ENCODE results near the gene SLC13A4.

Gene SLC13A4

DNA sequence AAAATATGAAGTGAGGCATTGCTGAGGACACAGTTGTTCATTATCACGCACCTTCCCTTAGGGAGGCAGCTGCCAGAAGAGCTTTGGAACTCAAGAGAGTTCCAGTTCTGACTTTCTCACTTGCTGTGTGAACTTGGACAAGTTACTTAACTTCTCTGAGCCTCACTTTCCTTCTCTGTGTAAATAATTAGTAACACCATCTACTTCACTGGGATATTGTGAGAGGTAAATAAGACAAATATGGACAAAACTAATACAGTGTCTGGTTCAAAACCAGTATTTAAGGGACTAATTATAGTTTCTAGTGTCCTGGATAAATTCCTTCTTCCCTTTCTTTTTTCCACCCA, 6.3 kb upstream of the SLC13A4 start:
- TF ChIP-seq FOXP2 (optimal IDR thresholded peaks at IDR 0.05; ENCODE audit: borderline replicate concordance, extremely low read depth, extremely low read length, insufficient read depth): no peak
- TF ChIP-seq POLR2AphosphoS5 (IDR thresholded peaks at IDR 0.05; ENCODE audit: low read depth, low read length): no peak
- TF ChIP-seq REST (IDR thresholded peaks at IDR 0.05; ENCODE audit: insufficient read depth in 1 of 2, low read depth in 2 of 2, low read length in 2 of 2): no peak
- TF ChIP-seq SIN3A (IDR thresholded peaks at IDR 0.05; ENCODE audit: borderline replicate concordance, insufficient read depth, low read length): no peak
- TF ChIP-seq TAF1 (IDR thresholded peaks at IDR 0.05; ENCODE audit: borderline replicate concordance, insufficient read depth, low read length): no peak

- TF ChIP-seq FOXP2 (optimal IDR thresholded peaks at IDR 0.05; ENCODE audit: borderline replicate concordance, extremely low read depth, extremely low read length, insufficient read depth) (no peak), TAF1 (IDR thresholded peaks at IDR 0.05; ENCODE audit: borderline replicate concordance, insufficient read depth, low read length) (no peak), REST (IDR thresholded peaks at IDR 0.05; ENCODE audit: insufficient read depth in 1 of 2, low read depth in 2 of 2, low read length in 2 of 2) (no peak), POLR2AphosphoS5 (IDR thresholded peaks at IDR 0.05; ENCODE audit: low read depth, low read length) (no peak)
Measured at GRCh38 chr7:135733603-135734342, 5.8 kb upstream of the SLC13A4 start.

DNA sequence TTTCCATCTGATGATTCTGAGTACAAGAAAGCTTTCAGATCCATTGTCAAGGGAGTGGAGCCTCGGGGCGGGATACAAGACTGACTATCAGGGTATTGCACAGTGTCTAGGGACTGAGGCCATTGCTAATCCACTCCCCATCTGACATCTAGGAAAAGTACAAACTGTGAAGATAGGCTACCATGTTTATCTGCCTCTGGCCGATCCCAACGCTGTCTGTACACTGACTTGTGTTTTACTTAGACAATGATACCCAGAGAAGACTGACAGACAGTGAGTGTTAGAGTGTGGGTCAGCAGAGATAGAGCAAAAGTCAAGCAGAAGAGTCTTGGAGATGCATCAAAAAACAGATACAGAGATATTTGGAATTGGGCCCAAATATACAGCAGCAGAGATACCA, 3.1 kb upstream of the SLC13A4 start:
- TF ChIP-seq POLR2AphosphoS5 (IDR thresholded peaks at IDR 0.05; ENCODE audit: low read depth, low read length) (no peak), FOXP2 (optimal IDR thresholded peaks at IDR 0.05; ENCODE audit: borderline replicate concordance, extremely low read depth, extremely low read length, insufficient read depth) (no peak), SIN3A (IDR thresholded peaks at IDR 0.05; ENCODE audit: borderline replicate concordance, insufficient read depth, low read length) (no peak), TAF1 (IDR thresholded peaks at IDR 0.05; ENCODE audit: borderline replicate concordance, insufficient read depth, low read length) (no peak), REST (IDR thresholded peaks at IDR 0.05; ENCODE audit: insufficient read depth in 1 of 2, low read depth in 2 of 2, low read length in 2 of 2) (no peak)

- no peak for TF ChIP-seq FOXP2 (optimal IDR thresholded peaks at IDR 0.05; ENCODE audit: borderline replicate concordance, extremely low read depth, extremely low read length, insufficient read depth)
- TF ChIP-seq POLR2AphosphoS5 (IDR thresholded peaks at IDR 0.05; ENCODE audit: low read depth, low read length): no peak
- TF ChIP-seq REST (IDR thresholded peaks at IDR 0.05; ENCODE audit: insufficient read depth in 1 of 2, low read depth in 2 of 2, low read length in 2 of 2): no peak
- TF ChIP-seq SIN3A (IDR thresholded peaks at IDR 0.05; ENCODE audit: borderline replicate concordance, insufficient read depth, low read length): no peak
- TF ChIP-seq TAF1 (IDR thresholded peaks at IDR 0.05; ENCODE audit: borderline replicate concordance, insufficient read depth, low read length): no peak
Measured at GRCh38 chr7:135729230-135729629, 1.2 kb upstream of the SLC13A4 start.
